Esophagus muscularis mucosa (tissue), 4 donors: Measurements from ENCODE around the gene PGLYRP4. TPM values are rescaled to one million over a fixed set of nuclear protein-coding genes. Genes with fewer than 3 reads are reported as not detected.
A peak's percentile ranks its signal among the peaks of the same experiment; 100 is the strongest.

Experiments
- DNase-seq: peaks from one replicate; pipeline ENCODE4 v3.0.0-alpha.2; 2017; ENCODE audit errors: extremely low spot score
- H3K27ac ChIP-seq, 4 donors: fragments of 200-600 bp; sonication (generic); replicated peaks in 1 of 4; 1 replicate in 3 of 4; 2 replicates in 1 of 4; pipeline ENCODE4 v1.5.1; 2016 to 2019; ENCODE audit warnings: mild to moderate bottlenecking in 1 of 4
- H3K27me3 ChIP-seq, 4 donors: fragments of 200-600 bp; sonication (generic); one replicate each; pipeline versions ENCODE4 v1.5.1 to v1.6.0; 2016 to 2019
- H3K36me3 ChIP-seq, 4 donors: fragments of 200-600 bp; sonication (generic); one replicate each; pipeline ENCODE4 v1.5.1; 2016 to 2019
- H3K4me1 ChIP-seq, 4 donors: fragments of 200-600 bp; sonication (generic); one replicate each; pipeline ENCODE4 v1.5.1; 2016 to 2019
- H3K4me3 ChIP-seq, 4 donors: fragments of 200-600 bp; sonication (generic); 1 replicate in 2 of 4; 2 replicates in 2 of 4; pipeline ENCODE4 v1.5.1; 2016 to 2019; ENCODE audit warnings: mild to moderate bottlenecking in 4 of 4, moderate library complexity in 1 of 4
- H3K9me3 ChIP-seq, 4 donors: fragments of 200-600 bp; sonication (generic); 1 replicate in 3 of 4; 2 replicates in 1 of 4; pipeline ENCODE4 v1.5.1; 2016 to 2019
- CTCF ChIP-seq, 3 experiments: fragments of 200-600 bp in 2 of 3; fragments of 450-650 bp in 1 of 3; sonication (generic) in 2 of 3; IDR thresholded peaks; one replicate each; pipeline ENCODE4 v1.5.1; 2017 to 2019; ENCODE audit warnings: antibody characterized with exemption in 3 of 3, mild to moderate bottlenecking in 2 of 3, moderate library complexity in 1 of 3
- EP300 ChIP-seq: sonication (generic); formaldehyde crosslinking; IDR thresholded peaks from one replicate; pipeline ENCODE4 v1.6.1; 2017; ENCODE audit warnings: antibody characterized with exemption
- POLR2A ChIP-seq: fragments of 450-650 bp; IDR thresholded peaks from one replicate; pipeline ENCODE4 v1.6.1; 2017; ENCODE audit warnings: antibody characterized with exemption, moderate library complexity, mild to moderate bottlenecking, low read depth
- POLR2AphosphoS5 ChIP-seq, 2 donors: sonication (generic); formaldehyde crosslinking; IDR thresholded peaks; one replicate each; pipeline ENCODE4 v1.6.1; 2017; ENCODE audit warnings: antibody characterized with exemption in 2 of 2
- WGBS: methylation state at CpG from one replicate; pipeline ENCODE4 v1.1.5; 2018; 5-methylcytosine and 5-hydroxymethylcytosine counted together
- intact Hi-C: fragments of 100-400 bp; cut with DNase I; formaldehyde crosslinking; loops from one replicate; pipeline ENCODE4 v1.15.1; 2023
- small RNA-seq, 3 donors: library from RNA; depleted of rRNA; stranded (forward); fragments of <200 nt; gene quantifications; one replicate each; pipeline ENCODE3, GENCODE V24; 2016
- total RNA-seq, 4 donors: library from RNA; depleted of rRNA; stranded (reverse); fragments of >200 nt; gene quantifications; one replicate each; pipeline versions ENCODE4 v1.1.0 to v1.2.1, GENCODE V29; 2016

PGLYRP4 gene
- total RNA-seq, 4 donors from 2014 or later, result not detected

GRCh38 chr1:153292740-153293479, 55.7 kb downstream of the PGLYRP4 start:
- no peak for TF ChIP-seq POLR2AphosphoS5 (IDR thresholded peaks at IDR 0.05)
- TF ChIP-seq POLR2A, result no peak
- TF ChIP-seq CTCF (IDR thresholded peaks at IDR 0.05), result no peak
- TF ChIP-seq EP300, result no peak
- intact Hi-C loops, result no loop called here
- peak; percentile 90 for DNase-seq
- H3K27me3 ChIP-seq, result peaks cover 0 to 44% (median 0%) of the 10 kb centered on the region in 4 donors
- H3K9me3 ChIP-seq, result no peaks in the 10 kb centered on the region
- no peak overlapping the region for H3K27ac ChIP-seq
- H3K4me3 ChIP-seq, result no peak overlapping the region
- H3K36me3 ChIP-seq, result no peaks in the 10 kb centered on the region
- no peaks in the 10 kb centered on the region for H3K4me1 ChIP-seq
- WGBS, result 70% methylated on average over 20 of the region's 25 CpGs

- peak; percentile 87 for DNase-seq
- Histone ChIP-seq H3K4me3 (no peak overlapping the region), H3K27me3 (peaks cover 0 to 51% (median 0%) of the 10 kb centered on the region in 4 donors), H3K4me1 (no peaks in the 10 kb centered on the region), H3K36me3 (no peaks in the 10 kb centered on the region), H3K27ac (no peak overlapping the region), H3K9me3 (no peaks in the 10 kb centered on the region)
- WGBS, result 65% methylated on average over 8 of the region's 8 CpGs
- no peak for TF ChIP-seq POLR2AphosphoS5 (IDR thresholded peaks at IDR 0.05)
- no peak for TF ChIP-seq POLR2A
- TF ChIP-seq CTCF (IDR thresholded peaks at IDR 0.05), result no peak
- no peak for TF ChIP-seq EP300
- intact Hi-C loops, result no loop called here
These were observed 56.5 kb downstream of the PGLYRP4 start for GRCh38 chr1:153292185-153292584.

- intact Hi-C loops, result no loop called here
- peak; percentile 75 for DNase-seq
- TF ChIP-seq POLR2AphosphoS5 (IDR thresholded peaks at IDR 0.05), result no peak
- no peak for TF ChIP-seq CTCF (IDR thresholded peaks at IDR 0.05)
- TF ChIP-seq EP300, result no peak
- TF ChIP-seq POLR2A, result no peak
- Histone ChIP-seq H3K27ac (no peak overlapping the region), H3K36me3 (no peaks in the 10 kb centered on the region), H3K4me1 (no peaks in the 10 kb centered on the region), H3K27me3 (peaks cover 0 to 49% (median 0%) of the 10 kb centered on the region in 4 donors), H3K4me3 (no peak overlapping the region), H3K9me3 (no peaks in the 10 kb centered on the region)
- WGBS, result 80% methylated on average over 5 of the region's 5 CpGs
These were observed 57.1 kb downstream of the PGLYRP4 start for GRCh38 chr1:153291514-153291913.

- Histone ChIP-seq H3K27me3 (peaks cover 0 to 38% (median 0%) of the 10 kb centered on the region in 4 donors), H3K4me3 (no peak overlapping the region), H3K4me1 (no peaks in the 10 kb centered on the region), H3K9me3 (no peaks in the 10 kb centered on the region), H3K27ac (no peak overlapping the region), H3K36me3 (no peaks in the 10 kb centered on the region)
- TF ChIP-seq POLR2AphosphoS5 (IDR thresholded peaks at IDR 0.05), result no peak
- TF ChIP-seq CTCF (IDR thresholded peaks at IDR 0.05), result peak in 1 of 3 experiments; percentile 31
- no peak for TF ChIP-seq POLR2A
- no peak for TF ChIP-seq EP300
- WGBS, result 57% methylated on average over 11 of the region's 11 CpGs
- DNase-seq, result peak; percentile 80
- intact Hi-C loops, result no loop called here
These were observed 59.9 kb downstream of the PGLYRP4 start for GRCh38 chr1:153288634-153289275.

Small RNA genes lying within 50 kb of the gene (small RNA-seq; reads per million reads assigned to genes)
- gene RNU6-160P (0 reads per million in 3 donors), gene S100A15A (0 reads per million in 3 donors)

Other genes starting within 250 kb of the PGLYRP4 start
- gene SPRR2F, start 235.3 kb downstream of the PGLYRP4 start, total RNA-seq, result not detected
- not detected for gene SPRR2G, start 198.0 kb downstream of the PGLYRP4 start, total RNA-seq
- not detected for gene LELP1, start 145.4 kb downstream of the PGLYRP4 start, total RNA-seq
- gene PRR9, start 131.3 kb downstream of the PGLYRP4 start, total RNA-seq, result 1 to 10 TPM in 1 of 4 donors, not detected in 3; 1.2 TPM
- gene LORICRIN, start 89.2 kb downstream of the PGLYRP4 start, total RNA-seq, result not detected
- not detected for gene PGLYRP3, start 35.9 kb downstream of the PGLYRP4 start, total RNA-seq
- 100 to 1,000 TPM in 2 of 4 donors, 10 to 100 TPM in 2; 61.2 to 845 (median 119) TPM for gene S100A9, start 9.0 kb upstream of the PGLYRP4 start, total RNA-seq
- gene S100A12, start 26.8 kb upstream of the PGLYRP4 start, total RNA-seq, result 10 to 100 TPM in 1 of 4 donors, not detected in 3; 33.1 TPM
- 100 to 1,000 TPM in 1 of 4 donors, 10 to 100 TPM in 2, 1 to 10 TPM in 1; 9.9 to 155 (median 12.0) TPM for gene S100A8, start 42.2 kb upstream of the PGLYRP4 start, total RNA-seq
- gene S100A7A, start 67.7 kb upstream of the PGLYRP4 start, total RNA-seq, result not detected
- gene S100A7, start 111.8 kb upstream of the PGLYRP4 start, total RNA-seq, result not detected
- gene S100A6, start 187.2 kb upstream of the PGLYRP4 start, total RNA-seq, result 100 to 1,000 TPM; 432 to 759 (median 607) TPM
- gene S100A5, start 192.1 kb upstream of the PGLYRP4 start, total RNA-seq, result under 1 TPM in 1 of 4 donors, not detected in 3; 0.98 TPM
- 100 to 1,000 TPM; 154 to 362 (median 273) TPM for gene S100A4, start 197.0 kb upstream of the PGLYRP4 start, total RNA-seq
- 1 to 10 TPM in 3 of 4 donors, not detected in 1; 2.1 to 4.2 (median 2.7) TPM for gene S100A3, start 200.4 kb upstream of the PGLYRP4 start, total RNA-seq
- gene S100A2, start 217.0 kb upstream of the PGLYRP4 start, total RNA-seq, result under 1 TPM in 2 of 4 donors, not detected in 2; 0.34 to 0.71 TPM